ELR (cell line): ENCODE data around the gene HLA-DQB1.

Experiments
- DNase-seq: peaks from one replicate; pipeline ENCODE4 v3.0.0-alpha.2; 2015; ENCODE audit warnings: low read depth

HLA-DQB1 gene

DNA sequence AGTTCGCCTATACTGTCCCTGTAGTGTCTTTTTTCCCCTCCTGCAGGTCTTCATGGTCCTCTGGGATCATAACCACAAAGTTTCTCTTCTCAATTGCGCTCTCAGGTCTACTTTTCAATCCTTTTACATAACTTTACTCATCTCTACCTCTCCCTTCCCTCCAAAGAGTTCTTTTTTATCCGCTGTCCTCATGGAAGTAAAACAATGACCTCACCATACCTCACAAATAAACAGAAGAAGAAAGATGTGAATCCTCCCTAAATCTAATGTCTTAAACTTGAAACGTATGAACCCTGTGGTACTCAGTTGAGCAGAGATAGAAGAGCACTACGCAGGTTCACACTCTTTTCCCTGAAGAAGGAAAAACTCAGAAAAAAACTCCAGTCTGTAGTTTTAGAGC is 41.3 kb downstream of the HLA-DQB1 start:
- no peak for DNase-seq

DNA sequence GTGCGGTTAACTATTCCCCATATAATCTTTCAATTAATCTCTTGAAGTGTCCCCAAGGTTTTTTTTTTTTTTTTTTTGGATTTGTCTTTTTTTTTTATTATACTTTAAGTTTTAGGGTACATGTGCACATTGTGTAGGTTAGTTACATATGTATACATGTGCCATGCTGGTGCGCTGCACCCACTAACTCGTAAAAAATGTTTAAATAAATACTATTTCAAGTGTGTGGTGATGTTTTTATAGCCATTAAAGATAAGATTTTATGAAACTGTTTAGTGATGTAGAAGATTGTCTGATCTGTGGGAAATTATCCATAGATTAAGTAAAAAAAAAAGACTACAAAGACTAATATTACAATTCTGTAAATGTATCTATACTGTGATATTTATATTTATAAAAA is 41.9 kb downstream of the HLA-DQB1 start:
- no peak for DNase-seq

DNA sequence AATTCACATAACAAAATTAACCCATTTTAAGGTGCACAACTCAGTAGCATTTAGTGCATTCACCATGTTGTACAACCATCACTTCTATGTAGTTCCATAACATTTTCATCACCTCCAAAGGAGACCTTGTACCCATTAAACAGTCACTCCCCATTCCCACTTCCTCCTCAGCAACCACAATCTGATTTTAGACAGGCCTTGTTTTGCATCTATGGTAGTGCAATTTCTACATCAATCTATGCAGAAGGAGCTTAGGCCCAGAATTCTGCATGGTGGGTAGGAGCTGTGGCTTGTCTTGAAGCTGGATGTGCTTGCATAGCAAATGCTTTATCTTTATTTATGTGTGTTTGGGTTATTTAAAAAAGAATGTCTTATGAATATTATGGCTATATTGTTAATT is 42.8 kb downstream of the HLA-DQB1 start:
- no peak for DNase-seq

DNA sequence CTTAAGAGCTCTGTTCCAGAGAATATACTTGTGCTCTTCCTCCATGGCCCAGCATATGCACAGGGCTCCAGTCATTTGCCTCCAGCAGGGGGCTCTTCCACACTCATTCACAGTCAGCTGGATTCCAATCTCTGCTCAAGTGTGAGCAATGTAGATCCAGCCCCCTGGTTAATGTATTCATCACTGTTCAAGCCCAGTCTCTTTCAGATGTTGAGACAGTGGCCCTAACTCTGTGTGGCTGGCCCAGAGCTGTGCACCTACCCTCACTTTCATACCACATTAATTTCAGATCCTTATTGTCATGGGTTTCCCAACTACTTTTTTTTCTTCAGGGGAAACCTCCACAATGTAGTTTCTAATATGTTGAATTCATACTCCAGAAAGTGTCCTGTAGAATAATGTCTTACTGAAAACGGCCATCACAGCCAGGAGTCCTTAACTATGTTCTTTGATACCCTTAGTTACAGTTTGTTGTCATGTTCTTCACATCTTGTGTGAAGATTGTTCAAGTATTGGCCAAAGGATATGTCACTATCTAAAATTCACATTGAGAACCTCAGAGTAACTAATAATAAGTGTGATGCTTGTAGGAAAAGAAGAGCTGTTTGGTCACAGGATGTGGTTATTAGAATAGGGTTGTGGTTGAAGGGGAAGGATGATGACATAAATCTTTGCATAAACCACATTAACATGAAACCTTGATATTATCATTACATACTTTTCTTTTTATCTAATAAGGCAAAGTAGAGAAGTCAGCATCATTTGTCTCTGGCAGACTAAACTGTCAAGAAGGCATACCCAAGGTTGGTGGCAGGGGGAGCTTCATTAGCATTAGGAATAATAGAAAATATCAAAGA is 43.7 kb downstream of the HLA-DQB1 start:
- DNase-seq, result peak; percentile 62

DNA sequence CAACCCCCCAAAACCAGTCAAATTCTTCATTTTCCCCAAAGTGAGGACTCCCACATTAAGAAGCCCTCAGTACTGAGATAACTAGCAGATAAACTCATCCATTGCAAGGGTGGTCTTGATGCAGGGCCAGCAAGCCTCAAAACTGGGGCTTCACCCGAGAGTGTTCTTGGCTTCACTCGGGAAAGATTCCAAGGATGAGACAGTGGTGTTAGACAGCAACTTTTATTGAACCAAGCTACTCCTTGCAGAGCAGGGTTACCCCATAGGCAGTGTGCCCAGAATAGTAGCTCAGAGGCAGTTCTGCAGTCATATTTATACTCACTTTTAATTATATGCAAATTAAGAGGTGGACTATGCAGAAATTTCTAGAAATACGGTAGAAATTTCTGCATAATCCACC is 45.1 kb downstream of the HLA-DQB1 start:
- no peak for DNase-seq

DNA sequence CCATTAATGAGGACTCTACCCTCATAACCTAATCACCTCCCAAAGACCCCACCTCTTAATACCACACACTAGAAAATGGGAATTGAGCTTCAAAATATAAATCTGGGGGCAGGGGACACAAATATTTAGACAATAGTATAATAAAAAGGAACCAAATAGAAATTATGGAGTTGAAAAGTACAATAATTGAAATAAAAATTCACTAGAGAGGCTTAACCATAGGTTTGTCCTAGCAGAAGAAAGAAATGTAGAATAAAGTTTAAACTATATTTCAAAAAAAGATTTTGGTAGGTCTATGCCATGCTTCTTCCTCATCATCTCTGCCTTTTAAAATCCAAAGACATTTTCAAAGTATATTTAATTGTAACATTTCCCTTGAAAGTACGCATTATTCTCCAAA is 48.7 kb downstream of the HLA-DQB1 start:
- no peak for DNase-seq

DNA sequence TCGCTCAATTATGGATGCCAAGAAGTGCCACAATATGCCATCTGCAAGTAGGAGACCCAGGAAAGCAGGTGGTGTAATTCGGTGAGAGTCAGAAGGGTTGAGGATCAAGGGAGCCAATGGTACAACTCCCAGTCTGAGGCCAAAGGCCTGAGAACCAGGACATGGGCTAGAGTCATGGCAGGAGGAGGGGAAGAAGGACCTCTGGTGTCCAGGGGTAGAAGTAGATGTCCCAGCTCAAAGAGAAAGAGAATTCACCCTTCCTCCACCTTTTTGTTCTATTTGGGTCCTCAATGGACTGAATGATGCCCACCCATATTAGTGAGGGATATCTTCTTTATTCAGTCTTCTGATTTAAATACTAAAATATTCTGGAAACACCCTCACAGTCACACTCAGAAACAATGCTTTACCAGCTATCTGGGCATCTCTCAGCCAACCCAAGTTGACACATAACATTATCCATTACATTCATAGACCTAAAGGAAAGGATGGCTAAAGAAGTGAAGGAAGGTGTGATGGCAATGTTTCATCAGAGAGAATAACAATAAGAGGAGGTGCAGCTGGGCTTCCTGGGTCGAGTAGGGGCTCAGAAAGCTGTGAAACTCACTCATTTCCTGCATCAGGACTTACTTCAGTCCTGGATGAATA is 50.4 kb downstream of the HLA-DQB1 start:
- DNase-seq, result no peak

DNA sequence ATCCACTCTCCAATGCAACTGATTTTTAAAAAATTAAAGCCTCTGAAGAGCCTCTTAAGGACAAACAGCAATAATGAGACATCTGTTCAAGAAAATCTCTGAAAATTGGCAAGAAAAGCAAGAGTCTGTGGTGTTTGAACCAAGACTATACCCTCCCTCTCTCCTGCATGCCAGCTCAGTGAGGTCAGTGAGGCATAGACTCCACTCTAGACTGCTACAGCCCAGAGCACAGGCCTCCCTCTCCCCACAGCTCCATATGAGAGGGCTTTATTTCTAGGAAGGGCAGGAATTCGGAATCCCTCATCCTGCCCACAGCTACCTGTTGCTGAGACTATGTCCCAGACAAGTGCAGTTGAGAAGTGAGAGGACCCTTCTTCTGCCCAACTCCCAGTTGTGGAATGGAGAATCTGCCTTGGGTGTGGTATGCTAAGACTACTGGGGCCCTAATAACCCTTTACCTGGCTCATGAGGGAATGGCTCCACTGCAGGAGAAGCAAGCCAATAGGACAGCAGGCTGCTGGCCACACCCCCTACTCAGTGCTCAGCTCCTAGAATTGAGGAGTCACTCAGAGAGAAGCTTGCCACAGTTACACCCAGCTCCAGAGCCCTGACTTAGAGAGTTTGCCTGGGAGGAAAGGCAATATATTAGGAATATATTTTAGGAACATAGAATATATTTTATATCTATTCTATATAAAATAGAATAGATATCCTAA is 51.9 kb downstream of the HLA-DQB1 start:
- no peak for DNase-seq

DNA sequence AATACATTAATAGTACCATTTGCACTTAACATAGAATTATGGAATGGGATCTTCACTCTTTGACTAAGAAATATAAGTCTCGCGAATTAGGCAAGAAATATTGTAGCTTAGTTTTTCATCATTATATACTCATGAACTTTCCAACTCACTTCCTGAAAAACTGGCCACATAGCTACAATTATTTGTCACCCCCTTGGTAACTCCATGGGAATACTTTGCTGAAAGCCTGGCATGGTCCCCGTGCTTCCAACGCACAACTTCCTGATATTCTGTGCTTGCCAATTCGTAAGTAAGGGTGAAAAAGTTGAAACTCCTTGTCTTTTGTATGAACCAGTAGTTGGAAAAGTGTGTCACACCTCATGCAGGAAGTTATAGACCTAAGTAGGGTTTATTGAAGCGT is 53.0 kb downstream of the HLA-DQB1 start:
- no peak for DNase-seq

DNA sequence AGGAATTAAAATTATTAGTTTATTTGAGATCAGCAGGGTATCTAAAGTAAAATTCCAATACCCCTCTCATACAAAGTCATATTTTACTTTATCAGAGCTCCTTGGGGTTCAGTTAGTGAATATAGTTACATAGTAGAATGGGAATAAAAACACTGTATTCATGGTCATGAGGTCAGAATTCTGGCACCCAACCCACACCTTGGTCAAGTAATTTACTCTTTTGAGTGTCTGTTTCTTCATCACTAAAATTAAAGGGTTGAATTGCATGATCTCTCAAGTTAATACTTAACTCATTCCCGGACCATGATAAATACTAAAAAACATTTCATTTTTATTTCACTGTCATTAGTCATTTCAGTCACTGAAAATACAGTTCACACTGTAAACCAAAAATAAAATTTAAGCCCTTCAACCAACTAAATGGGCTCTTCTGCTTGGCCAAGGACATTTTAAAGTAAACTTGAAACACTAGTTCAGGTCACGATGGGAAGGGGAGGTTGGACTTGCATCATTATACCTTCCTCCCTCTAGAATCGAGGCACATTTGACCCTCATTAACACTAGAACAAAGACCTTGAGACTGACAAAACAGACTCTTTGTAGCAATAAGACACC is 55.7 kb downstream of the HLA-DQB1 start:
- DNase-seq, result no peak

DNA sequence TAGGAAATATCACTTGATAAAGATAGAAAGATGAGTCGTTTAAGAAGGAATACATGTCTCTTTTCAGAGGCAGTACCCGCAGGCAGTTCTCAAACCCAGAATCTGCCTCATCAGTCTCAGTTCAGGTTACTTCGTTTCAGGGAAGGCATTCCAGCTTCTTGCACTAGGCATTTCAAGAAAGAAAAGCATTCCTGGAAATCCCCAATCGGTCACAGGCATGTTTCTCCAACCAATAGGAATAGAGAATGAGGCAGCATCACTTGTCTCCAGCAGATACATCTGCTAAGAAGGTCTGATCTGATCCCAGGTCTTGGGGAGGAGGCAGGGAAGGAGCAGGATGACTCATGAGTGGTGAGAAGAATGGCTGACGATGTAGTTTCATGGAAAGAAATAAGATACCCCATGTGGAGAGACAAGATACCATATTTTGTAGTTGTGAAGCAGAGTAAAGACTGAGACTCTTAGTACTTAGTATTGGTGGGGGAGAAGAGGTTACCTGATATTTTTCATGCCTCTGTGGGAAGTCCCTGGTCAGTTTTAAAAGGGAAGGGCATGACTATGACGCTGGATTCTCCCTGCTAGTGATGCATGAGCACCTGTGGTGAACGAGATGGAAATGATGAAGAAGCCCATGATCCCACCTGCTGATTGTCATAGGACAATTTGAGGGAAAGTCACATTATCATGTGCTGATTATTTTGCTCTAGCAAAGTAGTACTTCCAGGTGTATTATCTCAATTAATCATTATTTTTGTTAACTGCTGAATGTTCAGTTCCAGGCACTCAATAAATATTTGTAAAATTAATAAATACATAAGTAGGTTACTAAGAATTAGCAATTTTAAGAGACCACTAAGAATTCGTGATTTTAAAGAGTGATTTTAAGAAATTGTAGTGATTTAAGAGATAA is 56.5 kb downstream of the HLA-DQB1 start:
- peak; percentile 92 for DNase-seq
